ENCODE data around the gene ENPP7.

DNA sequence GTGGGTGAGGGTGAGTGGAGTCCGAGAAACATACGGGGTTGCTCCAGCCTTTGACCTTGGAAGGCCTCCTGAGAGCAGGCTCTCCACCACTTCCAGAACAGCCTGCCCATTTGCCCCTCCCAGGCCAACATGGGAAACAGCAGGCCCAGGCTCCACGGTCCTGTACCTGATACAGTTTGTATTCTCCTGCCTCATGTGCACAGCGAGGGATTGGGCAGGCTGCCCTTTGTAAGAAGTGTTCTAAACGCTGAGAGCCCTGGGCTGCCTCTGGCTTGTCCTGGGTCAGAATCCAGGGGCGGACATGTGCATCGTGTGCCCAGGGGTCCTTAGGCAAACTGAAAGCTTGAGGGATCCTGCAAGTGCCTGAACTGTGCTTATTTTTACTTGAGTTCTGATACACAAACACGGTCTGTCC lies 43.8 kb downstream of the ENPP7 start:
- TF ChIP-seq POLR2A (IDR thresholded peaks at IDR 0.05), result no peak
- TF ChIP-seq CTCF (IDR thresholded peaks at IDR 0.05), result no peak

Measured in uterus (tissue), 2 donors.